GM12878 (cell line): ENCODE measurements around the gene SVBP. TPM values are rescaled to one million over a fixed set of nuclear protein-coding genes. Genes with fewer than 3 reads are reported as not detected.

Experiments
- ATAC-seq: fragments of 200-7000 bp; cut with Tn5 transposase; 3 replicates; pipeline ENCODE4 v1.9.1; 2020; ENCODE audit warnings: mild to moderate bottlenecking, moderate library complexity
- BruUV-seq: library from RNA; stranded (reverse); fragments of 400-500 nt; replicated peaks from 2 replicates; lab custom pipeline; 2021; lab: Mats Ljungman, UMichigan
- CTCF ChIA-PET: fragments of 300-600 bp; sonication (Branson Sonifier 250); formaldehyde crosslinking; extraction: SDS; loops from one replicate; lab custom pipeline; 2021; ENCODE audit warnings: inconsistent platforms; lab: Yijun Ruan, JAX
- POLR2A ChIA-PET: fragments of 350-600 bp; formaldehyde crosslinking; extraction: SDS; loops from one replicate; lab custom pipeline; 2021; ENCODE audit warnings: inconsistent platforms; lab: Charles Lee
- RAD21 ChIA-PET: fragments of 300-600 bp; sonication (Branson Sonifier 250); formaldehyde crosslinking; loops from one replicate; lab custom pipeline; 2023; ENCODE audit warnings: antibody characterized with exemption; ENCODE audit not compliant: unreplicated experiment; lab: Charles Lee
- SMC1A ChIA-PET: fragments of 300-600 bp; sonication (Branson Sonifier 250); formaldehyde crosslinking; loops from one replicate; lab custom pipeline; 2023; ENCODE audit not compliant: unreplicated experiment, uncharacterized antibody; lab: Charles Lee
- DNase-seq: peaks from one replicate; pipeline ENCODE4 v3.0.0-alpha.2; 2011; ENCODE audit warnings: low read depth, low spot score
- FAIRE-seq: peaks from 3 replicates; lab custom pipeline; 2011; peaks lifted over from hg19 to GRCh38; lab: Jason Lieb, UNC
- H2AFZ ChIP-seq: 2 replicates; pipeline ENCODE4 v1.6.0; 2011; ENCODE audit warnings: low read depth, low read length, control low read depth; ENCODE audit not compliant: control insufficient read depth
- H3K27ac ChIP-seq: 2 replicates; pipeline ENCODE4 v1.5.1; 2011; ENCODE audit warnings: control low read depth; ENCODE audit not compliant: control insufficient read depth, insufficient read depth
- H3K27me3 ChIP-seq, 2 experiments: replicated peaks in 1 of 2; 2 replicates each; pipeline versions ENCODE4 v1.6.0 to v1.6.1; 2011; ENCODE audit warnings: low read length in 1 of 2; ENCODE audit not compliant: control insufficient read depth in 2 of 2, insufficient read depth in 2 of 2
- H3K36me3 ChIP-seq, 2 experiments: 2 replicates each; pipeline ENCODE4 v1.5.1; 2011; ENCODE audit warnings: low read length in 1 of 2; ENCODE audit not compliant: control insufficient read depth in 2 of 2, insufficient read depth in 2 of 2
- H3K4me1 ChIP-seq: 2 replicates; pipeline ENCODE4 v1.6.1; 2011; ENCODE audit warnings: mild to moderate bottlenecking, low read length, moderate library complexity, mixed read lengths; ENCODE audit not compliant: control insufficient read depth, insufficient read depth
- H3K4me2 ChIP-seq: 2 replicates; pipeline ENCODE4 v1.6.0; 2011; ENCODE audit warnings: control low read depth; ENCODE audit not compliant: control insufficient read depth, insufficient read depth
- H3K4me3 ChIP-seq: fragments of 200-600 bp; sonication (generic); 2 replicates; pipeline ENCODE4 v1.5.1; 2016
- H3K79me2 ChIP-seq: 2 replicates; pipeline ENCODE4 v1.6.0; 2011; ENCODE audit warnings: low read length; ENCODE audit not compliant: control insufficient read depth, insufficient read depth
- H3K9ac ChIP-seq: 2 replicates; pipeline ENCODE4 v1.8.0; 2011; ENCODE audit warnings: low read length, control low read depth, mixed read lengths; ENCODE audit not compliant: control insufficient read depth, insufficient read depth
- H3K9me3 ChIP-seq: replicated peaks from 3 replicates; pipeline ENCODE4 v1.5.1; 2011; ENCODE audit warnings: mild to moderate bottlenecking, low read length; ENCODE audit not compliant: control insufficient read depth, insufficient read depth
- H4K20me1 ChIP-seq: 2 replicates; pipeline ENCODE4 v1.6.0; 2011; ENCODE audit not compliant: control insufficient read depth, insufficient read depth
- CBX5 ChIP-seq: sonication (generic); IDR thresholded peaks from 2 replicates; pipeline ENCODE4 v1.6.1; 2016; ENCODE audit warnings: low read depth, moderate library complexity, mild to moderate bottlenecking, inconsistent platforms
- SUZ12 ChIP-seq: fragments of 200-600 bp; sonication (generic); IDR thresholded peaks from one replicate; pipeline ENCODE4 v1.6.1; 2018; ENCODE audit warnings: antibody characterized with exemption, mild to moderate bottlenecking; ENCODE audit not compliant: unreplicated experiment
- WGBS: methylation state at CpG from one replicate; pipeline ENCODE4 v1.1.6; 2016; ENCODE audit warnings: low lambda C conversion rate; ENCODE audit not compliant: insufficient replicate concordance, insufficient coverage; ENCODE audit errors: missing lambda C conversion rate; 5-methylcytosine and 5-hydroxymethylcytosine counted together
- in situ Hi-C: fragments of 300-500 bp; cut with MboI; formaldehyde crosslinking; loops from 9 replicates; pipeline ENCODE4 v1.14.3; 2018; ENCODE audit warnings: mixed read lengths
- intact Hi-C: fragments of 100-400 bp; cut with micrococcal nuclease; formaldehyde crosslinking; loops from one replicate; pipeline ENCODE4 v1.14.2; 2022; ENCODE audit not compliant: unreplicated experiment
- polyA plus RNA-seq, 11 experiments: library from polyadenylated mRNA; depleted of rRNA in 4 of 11; unstranded in 6 of 11; stranded (reverse) in 5 of 11; fragments of >200 nt; fragmentation: Nextera tagmentation in 4 of 11; fragmentation: Illumina TruSeq in 1 of 11; extraction: Ambion mirVana in 4 of 11; extraction: Trizol in 1 of 11; gene quantifications; 1 replicate in 1 of 11; 2 replicates in 10 of 11; pipeline versions ENCODE4 v1.2.1 to v1.2.3, GENCODE V29; 2011 to 2016; ENCODE audit warnings: inconsistent platforms in 2 of 11, missing spikeins in 2 of 11, low read depth in 1 of 11
- total RNA-seq, 4 experiments: library from RNA; depleted of rRNA in 3 of 4; stranded (reverse); fragments of >200 nt in 3 of 4; fragmentation: Illumina TruSeq in 1 of 4; extraction: Trizol in 1 of 4; gene quantifications; 2 replicates each; pipeline versions ENCODE4 v1.2.1 to v1.2.3, GENCODE V29; 2013 to 2021
- TF ChIP-seq, protein P1 (sequence below): IDR thresholded peaks from 2 replicates; pipeline ENCODE4 v1.6.1; 2011; ENCODE audit warnings: borderline replicate concordance, low read depth, mild to moderate bottlenecking, moderate library complexity, low read length; ENCODE audit not compliant: insufficient read depth, poor library complexity, severe bottlenecking
- TF ChIP-seq, protein P2 (sequence below): fragments of 450-650 bp; IDR thresholded peaks from 2 replicates; pipeline ENCODE4 v1.6.1; 2017; ENCODE audit warnings: mild to moderate bottlenecking, moderate library complexity
- TF ChIP-seq, protein P3 (sequence below): fragments of 450-650 bp; IDR thresholded peaks from 2 replicates; pipeline ENCODE4 v1.6.1; 2016; ENCODE audit warnings: mild to moderate bottlenecking

The SVBP gene
- total and polyA plus RNA-seq, 10 of the 15 experiments (the other 5 are each of a cell fraction or from before 2014, with no cell fraction given), result 12.6 to 29.5 (median 19.8) TPM

DNA sequence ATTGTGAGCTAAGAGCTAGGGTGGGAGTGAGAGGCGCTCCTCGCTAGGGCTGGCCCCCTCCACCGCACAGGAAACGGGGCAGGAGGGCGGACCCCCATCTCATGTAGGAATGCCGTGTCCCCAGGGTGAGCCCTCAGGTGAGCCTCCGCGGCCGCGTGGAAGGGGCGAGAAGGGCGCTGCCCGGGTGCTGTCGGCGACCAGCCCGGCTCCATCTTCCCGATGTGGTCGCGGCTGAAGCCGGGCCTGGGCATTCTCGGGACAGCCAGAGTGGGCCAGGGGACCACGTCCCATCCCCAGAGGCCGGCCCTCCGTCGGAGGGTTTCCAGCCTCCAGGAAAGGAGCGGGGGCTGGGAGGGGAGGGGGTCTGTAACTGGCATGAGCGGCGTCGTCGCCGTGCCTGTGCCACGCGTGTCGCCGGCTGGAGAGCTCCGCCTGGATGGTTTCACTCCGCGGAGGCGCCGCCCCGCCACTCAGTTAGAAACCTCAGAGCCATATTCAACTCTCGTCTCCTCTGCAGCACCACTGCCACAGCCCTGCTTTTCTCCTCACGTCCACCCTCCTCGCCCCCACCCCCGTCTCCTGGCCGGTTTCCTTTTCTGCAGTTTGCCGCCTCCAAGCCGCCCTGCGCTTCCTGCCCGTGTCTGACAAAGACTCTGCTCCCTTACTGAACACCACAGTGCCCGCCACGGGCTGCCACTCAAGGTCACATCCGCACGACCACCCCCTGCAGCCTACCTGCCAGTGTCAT lies 32.1 kb downstream of the SVBP start, which contains the start of gene TMEM269:
Gene TMEM269 (plus strand): TSS at position 46 of the 748 bp plus-strand sequence. CDS start 4,903 bp downstream, outside the sequence.
- no TSS peak for BruUV-seq
- DNase-seq (no peak), FAIRE-seq (no peak), ATAC-seq (peak; percentile 53; the same call in 2 of the 3 replicates)
- Histone ChIP-seq H3K4me2 (peak within 1 kb of the TSS; percentile 59), H3K79me2 (no peaks in the 10 kb centered on the region), H3K9me3 (no peaks in the 10 kb centered on the region), H3K27ac (no peak within 1 kb of the TSS), H3K4me1 (peaks cover 3% of the 10 kb centered on the region; the same call in 1 of the 2 replicates), H2AFZ (peak within 1 kb of the TSS; percentile 34), H3K4me3 (no peak within 1 kb of the TSS), H3K9ac (no peak within 1 kb of the TSS), H4K20me1 (no peaks in the 10 kb centered on the region; the same call in 1 of the 2 replicates), H3K27me3 (no peaks in the 10 kb centered on the region), H3K36me3 (peaks cover 0 to 6% of the 10 kb centered on the region in 2 experiments; a peak in 1 of 4 replicates)
- TF ChIP-seq, protein P1, sequence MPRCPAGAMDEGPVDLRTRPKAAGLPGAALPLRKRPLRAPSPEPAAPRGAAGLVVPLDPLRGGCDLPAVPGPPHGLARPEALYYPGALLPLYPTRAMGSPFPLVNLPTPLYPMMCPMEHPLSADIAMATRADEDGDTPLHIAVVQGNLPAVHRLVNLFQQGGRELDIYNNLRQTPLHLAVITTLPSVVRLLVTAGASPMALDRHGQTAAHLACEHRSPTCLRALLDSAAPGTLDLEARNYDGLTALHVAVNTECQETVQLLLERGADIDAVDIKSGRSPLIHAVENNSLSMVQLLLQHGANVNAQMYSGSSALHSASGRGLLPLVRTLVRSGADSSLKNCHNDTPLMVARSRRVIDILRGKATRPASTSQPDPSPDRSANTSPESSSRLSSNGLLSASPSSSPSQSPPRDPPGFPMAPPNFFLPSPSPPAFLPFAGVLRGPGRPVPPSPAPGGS, result peak; percentile 5
- TF ChIP-seq, protein P2, sequence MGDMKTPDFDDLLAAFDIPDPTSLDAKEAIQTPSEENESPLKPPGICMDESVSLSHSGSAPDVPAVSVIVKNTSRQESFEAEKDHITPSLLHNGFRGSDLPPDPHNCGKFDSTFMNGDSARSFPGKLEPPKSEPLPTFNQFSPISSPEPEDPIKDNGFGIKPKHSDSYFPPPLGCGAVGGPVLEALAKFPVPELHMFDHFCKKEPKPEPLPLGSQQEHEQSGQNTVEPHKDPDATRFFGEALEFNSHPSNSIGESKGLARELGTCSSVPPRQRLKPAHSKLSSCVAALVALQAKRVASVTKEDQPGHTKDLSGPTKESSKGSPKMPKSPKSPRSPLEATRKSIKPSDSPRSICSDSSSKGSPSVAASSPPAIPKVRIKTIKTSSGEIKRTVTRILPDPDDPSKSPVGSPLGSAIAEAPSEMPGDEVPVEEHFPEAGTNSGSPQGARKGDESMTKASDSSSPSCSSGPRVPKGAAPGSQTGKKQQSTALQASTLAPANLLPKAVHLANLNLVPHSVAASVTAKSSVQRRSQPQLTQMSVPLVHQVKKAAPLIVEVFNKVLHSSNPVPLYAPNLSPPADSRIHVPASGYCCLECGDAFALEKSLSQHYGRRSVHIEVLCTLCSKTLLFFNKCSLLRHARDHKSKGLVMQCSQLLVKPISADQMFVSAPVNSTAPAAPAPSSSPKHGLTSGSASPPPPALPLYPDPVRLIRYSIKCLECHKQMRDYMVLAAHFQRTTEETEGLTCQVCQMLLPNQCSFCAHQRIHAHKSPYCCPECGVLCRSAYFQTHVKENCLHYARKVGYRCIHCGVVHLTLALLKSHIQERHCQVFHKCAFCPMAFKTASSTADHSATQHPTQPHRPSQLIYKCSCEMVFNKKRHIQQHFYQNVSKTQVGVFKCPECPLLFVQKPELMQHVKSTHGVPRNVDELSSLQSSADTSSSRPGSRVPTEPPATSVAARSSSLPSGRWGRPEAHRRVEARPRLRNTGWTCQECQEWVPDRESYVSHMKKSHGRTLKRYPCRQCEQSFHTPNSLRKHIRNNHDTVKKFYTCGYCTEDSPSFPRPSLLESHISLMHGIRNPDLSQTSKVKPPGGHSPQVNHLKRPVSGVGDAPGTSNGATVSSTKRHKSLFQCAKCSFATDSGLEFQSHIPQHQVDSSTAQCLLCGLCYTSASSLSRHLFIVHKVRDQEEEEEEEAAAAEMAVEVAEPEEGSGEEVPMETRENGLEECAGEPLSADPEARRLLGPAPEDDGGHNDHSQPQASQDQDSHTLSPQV, result no peak
- TF ChIP-seq CBX5, result no peak
- TF ChIP-seq, protein P3, sequence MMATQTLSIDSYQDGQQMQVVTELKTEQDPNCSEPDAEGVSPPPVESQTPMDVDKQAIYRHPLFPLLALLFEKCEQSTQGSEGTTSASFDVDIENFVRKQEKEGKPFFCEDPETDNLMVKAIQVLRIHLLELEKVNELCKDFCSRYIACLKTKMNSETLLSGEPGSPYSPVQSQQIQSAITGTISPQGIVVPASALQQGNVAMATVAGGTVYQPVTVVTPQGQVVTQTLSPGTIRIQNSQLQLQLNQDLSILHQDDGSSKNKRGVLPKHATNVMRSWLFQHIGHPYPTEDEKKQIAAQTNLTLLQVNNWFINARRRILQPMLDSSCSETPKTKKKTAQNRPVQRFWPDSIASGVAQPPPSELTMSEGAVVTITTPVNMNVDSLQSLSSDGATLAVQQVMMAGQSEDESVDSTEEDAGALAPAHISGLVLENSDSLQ, result peak; percentile 23; the same call in 1 of the 2 replicates
- no peak for TF ChIP-seq SUZ12
- intact Hi-C loops (no loop called here), in situ Hi-C loops (loop anchor here (5.0 kb wide), 1 partner anchor 282 kb away; no protein-coding TSS in a partner anchor)
- ChIA-PET RAD21 (interaction anchor here (1.4 kb wide), 1 partner anchor 289 kb away, joined by 4 read pairs; no protein-coding TSS in a partner anchor), CTCF (no interaction called here), POLR2A (no interaction called here), SMC1A (no interaction called here)
- WGBS, result 52% methylated on average over 48 of the region's 54 CpGs
